ENCODE results near the gene HRK. TPM values are rescaled to one million over a fixed set of nuclear protein-coding genes. Genes with fewer than 3 reads are reported as not detected.

The HRK gene
- total and polyA plus RNA-seq, 9 of the 15 experiments (the other 6 are each of a cell fraction or from before 2014, with no cell fraction given): 0.01 to 0.05 (median 0.04) TPM; not detected in 6

GRCh38 chr12:116910280-116910644 is 29.0 kb upstream of the HRK start:
- peaks cover 0 to 15% of the 10 kb centered on the region in 2 experiments; a peak in 3 of 5 replicates for H3K4me1 ChIP-seq (replicated peaks in 1 of 2; ENCODE audit: control insufficient read depth in 2 of 2, insufficient read depth in 2 of 2, low read length in 2 of 2)
- peak overlapping the region; percentile 99 for H2AFZ ChIP-seq (ENCODE audit: low read depth, low read length)
- no peak for ATAC-seq
- H4K20me1 ChIP-seq (replicated peaks; ENCODE audit: control insufficient read depth, insufficient read depth, low read length): no peaks in the 10 kb centered on the region
- H3K4me2 ChIP-seq (ENCODE audit: insufficient read depth, low read length): peak overlapping the region; percentile 84
- POLR2A ChIA-PET: no interaction called here
- peaks cover 10% of the 10 kb centered on the region; the same call in 2 of the 3 replicates for H3K36me3 ChIP-seq (ENCODE audit: control insufficient read depth, insufficient read depth, low read length)
- no peak for DNase-seq (ENCODE audit: extremely low read depth in 1 of 4, low spot score in 3 of 4)
- H3K9ac ChIP-seq (ENCODE audit: insufficient read depth in 1 of 2, low read depth in 2 of 2, low read length in 2 of 2): peak overlapping the region in 1 of 2 experiments; percentile 87; a peak in 2 of 4 replicates
- H3K79me2 ChIP-seq (ENCODE audit: control insufficient read depth, insufficient read depth, low read length): peaks cover 38% of the 10 kb centered on the region
- no peaks in the 10 kb centered on the region for H3K9me1 ChIP-seq (ENCODE audit: control insufficient read depth, insufficient read depth, low read length)
- FAIRE-seq: no peak
- peak overlapping the region; percentile 90 for H3K4me3 ChIP-seq
- intact Hi-C loops (cut with micrococcal nuclease) (no loop called here), in situ Hi-C loops (cut with MboI) (no loop called here)
- peak overlapping the region; percentile 81; the same call in 1 of the 3 replicates for H3K27ac ChIP-seq (ENCODE audit: extremely low read depth, low read depth, low read length)
- WGBS (ENCODE audit: insufficient coverage, low coverage, missing lambda C conversion rate): 56% methylated on average over 4 of the region's 4 CpGs
- peaks cover 0 to 1% of the 10 kb centered on the region in 2 experiments; a peak in 1 of 5 replicates for H3K27me3 ChIP-seq (ENCODE audit: control insufficient read depth in 2 of 2, insufficient read depth in 2 of 2, low read length in 2 of 2)
- H3K9me3 ChIP-seq (replicated peaks; ENCODE audit: control insufficient read depth, insufficient read depth, low read depth, low read length): no peaks in the 10 kb centered on the region
- CTCF ChIA-PET (ENCODE audit: low intra/inter-chr PET ratio): interaction anchor here (0.6 kb wide), 1 partner anchor 42 kb away, joined by 5 read pairs; no protein-coding TSS in a partner anchor
- BruUV-seq (replicated peaks): no TSS peak
- TF ChIP-seq BMI1 (IDR thresholded peaks at IDR 0.05; ENCODE audit: low read length) (no peak), KDM4B (IDR thresholded peaks at IDR 0.05; ENCODE audit: borderline replicate concordance in 2 of 2, low read depth in 1 of 2) (no peak), RBM17 (IDR thresholded peaks at IDR 0.05; ENCODE audit: borderline replicate concordance, low read depth, low read length) (no peak), PTTG1 (tag; IDR thresholded peaks at IDR 0.05; ENCODE audit: low read depth) (no peak), SNRNP70 (optimal IDR thresholded peaks at IDR 0.05; ENCODE audit: low read depth, low read length) (no peak), FOXA3 (CRISPR knock-in tag; conservative IDR thresholded peaks at IDR 0.05 in 1 of 2, IDR thresholded peaks at IDR 0.05 in 1 of 2) (no peak), ERF (CRISPR knock-in tag; IDR thresholded peaks at IDR 0.05) (no peak), GABPA (tag; conservative IDR thresholded peaks at IDR 0.05; ENCODE audit: low read depth) (0 out of 2 replicates have a peak, but pooled peaks have one; percentile 9), MEF2D (tag; conservative IDR thresholded peaks at IDR 0.05; ENCODE audit: low read depth) (no peak), PML (IDR thresholded peaks at IDR 0.05; ENCODE audit: low read length) (no peak), FIP1L1 (IDR thresholded peaks at IDR 0.05; ENCODE audit: low read depth, low read length, poor library complexity, severe bottlenecking) (no peak), ZNF311 (CRISPR knock-in tag; IDR thresholded peaks at IDR 0.05) (no peak), ADNP (tag; IDR thresholded peaks at IDR 0.05) (peak; percentile 64), RBM14 (IDR thresholded peaks at IDR 0.05; ENCODE audit: borderline replicate concordance, insufficient read depth, low read depth, low read length) (no peak), PHF8 (IDR thresholded peaks at IDR 0.05; ENCODE audit: borderline replicate concordance, low read length) (no peak)
- TF ChIP-seq, protein P1, sequence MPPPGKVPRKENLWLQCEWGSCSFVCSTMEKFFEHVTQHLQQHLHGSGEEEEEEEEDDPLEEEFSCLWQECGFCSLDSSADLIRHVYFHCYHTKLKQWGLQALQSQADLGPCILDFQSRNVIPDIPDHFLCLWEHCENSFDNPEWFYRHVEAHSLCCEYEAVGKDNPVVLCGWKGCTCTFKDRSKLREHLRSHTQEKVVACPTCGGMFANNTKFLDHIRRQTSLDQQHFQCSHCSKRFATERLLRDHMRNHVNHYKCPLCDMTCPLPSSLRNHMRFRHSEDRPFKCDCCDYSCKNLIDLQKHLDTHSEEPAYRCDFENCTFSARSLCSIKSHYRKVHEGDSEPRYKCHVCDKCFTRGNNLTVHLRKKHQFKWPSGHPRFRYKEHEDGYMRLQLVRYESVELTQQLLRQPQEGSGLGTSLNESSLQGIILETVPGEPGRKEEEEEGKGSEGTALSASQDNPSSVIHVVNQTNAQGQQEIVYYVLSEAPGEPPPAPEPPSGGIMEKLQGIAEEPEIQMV (tag; conservative IDR thresholded peaks at IDR 0.05; ENCODE audit: low read depth): no peak
- TF ChIP-seq, protein P2, sequence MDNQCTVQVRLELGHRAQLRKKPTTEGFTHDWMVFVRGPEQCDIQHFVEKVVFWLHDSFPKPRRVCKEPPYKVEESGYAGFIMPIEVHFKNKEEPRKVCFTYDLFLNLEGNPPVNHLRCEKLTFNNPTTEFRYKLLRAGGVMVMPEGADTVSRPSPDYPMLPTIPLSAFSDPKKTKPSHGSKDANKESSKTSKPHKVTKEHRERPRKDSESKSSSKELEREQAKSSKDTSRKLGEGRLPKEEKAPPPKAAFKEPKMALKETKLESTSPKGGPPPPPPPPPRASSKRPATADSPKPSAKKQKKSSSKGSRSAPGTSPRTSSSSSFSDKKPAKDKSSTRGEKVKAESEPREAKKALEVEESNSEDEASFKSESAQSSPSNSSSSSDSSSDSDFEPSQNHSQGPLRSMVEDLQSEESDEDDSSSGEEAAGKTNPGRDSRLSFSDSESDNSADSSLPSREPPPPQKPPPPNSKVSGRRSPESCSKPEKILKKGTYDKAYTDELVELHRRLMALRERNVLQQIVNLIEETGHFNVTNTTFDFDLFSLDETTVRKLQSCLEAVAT (IDR thresholded peaks at IDR 0.05): no peak
- TF ChIP-seq, protein P3, sequence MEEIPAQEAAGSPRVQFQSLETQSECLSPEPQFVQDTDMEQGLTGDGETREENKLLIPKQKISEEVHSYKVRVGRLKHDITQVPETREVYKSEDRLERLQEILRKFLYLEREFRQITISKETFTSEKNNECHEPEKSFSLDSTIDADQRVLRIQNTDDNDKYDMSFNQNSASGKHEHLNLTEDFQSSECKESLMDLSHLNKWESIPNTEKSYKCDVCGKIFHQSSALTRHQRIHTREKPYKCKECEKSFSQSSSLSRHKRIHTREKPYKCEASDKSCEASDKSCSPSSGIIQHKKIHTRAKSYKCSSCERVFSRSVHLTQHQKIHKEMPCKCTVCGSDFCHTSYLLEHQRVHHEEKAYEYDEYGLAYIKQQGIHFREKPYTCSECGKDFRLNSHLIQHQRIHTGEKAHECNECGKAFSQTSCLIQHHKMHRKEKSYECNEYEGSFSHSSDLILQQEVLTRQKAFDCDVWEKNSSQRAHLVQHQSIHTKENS (CRISPR knock-in tag; IDR thresholded peaks at IDR 0.05): no peak
